ENCODE results near the gene CCBE1.

DNA sequence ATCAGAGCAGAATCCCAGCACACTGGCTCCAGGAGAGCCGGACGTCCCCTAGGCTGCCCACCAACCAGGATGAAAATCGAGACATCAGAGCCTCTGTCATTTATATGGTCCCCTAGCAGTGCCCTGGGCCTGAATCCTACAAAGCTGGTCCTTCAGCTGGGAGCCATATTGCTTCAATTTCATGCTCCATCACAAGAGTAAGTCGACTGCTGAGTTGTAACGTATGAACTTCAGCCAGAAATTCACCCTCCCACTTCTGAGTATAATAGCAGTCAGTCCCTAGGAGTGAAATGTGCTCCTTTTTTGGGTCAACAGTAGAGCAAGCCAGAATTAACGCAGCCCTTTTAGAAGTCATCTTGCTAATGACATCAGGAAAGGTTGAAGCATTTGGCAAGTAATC, 126.4 kb downstream of the CCBE1 start:
- TF ChIP-seq FOXM1 (IDR thresholded peaks at IDR 0.05; ENCODE audit: borderline replicate concordance) (no peak), ARNT (IDR thresholded peaks at IDR 0.05) (no peak), FOXK2 (IDR thresholded peaks at IDR 0.05) (no peak), ELF4 (IDR thresholded peaks at IDR 0.05) (no peak), SUZ12 (IDR thresholded peaks at IDR 0.05) (no peak), HDGF (IDR thresholded peaks at IDR 0.05; ENCODE audit: borderline replicate concordance) (no peak), SP1 (IDR thresholded peaks at IDR 0.05) (no peak), NFRKB (IDR thresholded peaks at IDR 0.05) (no peak)
- TF ChIP-seq, protein P1, sequence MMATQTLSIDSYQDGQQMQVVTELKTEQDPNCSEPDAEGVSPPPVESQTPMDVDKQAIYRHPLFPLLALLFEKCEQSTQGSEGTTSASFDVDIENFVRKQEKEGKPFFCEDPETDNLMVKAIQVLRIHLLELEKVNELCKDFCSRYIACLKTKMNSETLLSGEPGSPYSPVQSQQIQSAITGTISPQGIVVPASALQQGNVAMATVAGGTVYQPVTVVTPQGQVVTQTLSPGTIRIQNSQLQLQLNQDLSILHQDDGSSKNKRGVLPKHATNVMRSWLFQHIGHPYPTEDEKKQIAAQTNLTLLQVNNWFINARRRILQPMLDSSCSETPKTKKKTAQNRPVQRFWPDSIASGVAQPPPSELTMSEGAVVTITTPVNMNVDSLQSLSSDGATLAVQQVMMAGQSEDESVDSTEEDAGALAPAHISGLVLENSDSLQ (IDR thresholded peaks at IDR 0.05): no peak

All from HEK293T (cell line).